Measurements from ENCODE around the gene PCDHA1. TPM values are rescaled to one million over a fixed set of nuclear protein-coding genes. Genes with fewer than 3 reads are reported as not detected.
"Not testable (repeated sequence)": the region's sequence is repeated elsewhere in the genome, so short reads cannot be mapped to it uniquely, and the experiment has no call there.

The PCDHA1 gene
- polyA plus RNA-seq, 3 donors from 2014 or later, result not detected

- peaks cover 0 to 14% (median 6%) of the 10 kb centered on the region in 6 donors for H3K9me3 Mint-ChIP-seq
- not testable (repeated sequence) for H3K4me1 Mint-ChIP-seq; H3K27me3 Mint-ChIP-seq (ENCODE audit: low read depth in 3 of 3); DNase-seq; H3K27ac Mint-ChIP-seq; H3K36me3 Mint-ChIP-seq; H3K4me3 Mint-ChIP-seq
Measured at GRCh38 chr5:140849831-140850634, 64.1 kb downstream of the PCDHA1 start.

- Mint-ChIP-seq H3K4me1 (no peaks in the 10 kb centered on the region), H3K36me3 (peaks cover 0 to 4% (median 0%) of the 10 kb centered on the region in 3 donors), H3K27me3 (ENCODE audit: low read depth in 3 of 3) (peaks cover 0 to 5% (median 3%) of the 10 kb centered on the region in 3 donors), H3K9me3 (peaks cover 1 to 24% (median 12%) of the 10 kb centered on the region in 6 donors), H3K27ac (no peak within 1 kb of the TSS), H3K4me3 (no peak within 1 kb of the TSS)
- no peak for DNase-seq
Measured at GRCh38 chr5:140855772-140856674, 70.1 kb downstream of the PCDHA1 start, which contains the start of gene PCDHA10. TSS of gene PCDHA10 (plus strand) at chr5:140855897. CDS start at chr5:140856049, 152 bp downstream.

DNA sequence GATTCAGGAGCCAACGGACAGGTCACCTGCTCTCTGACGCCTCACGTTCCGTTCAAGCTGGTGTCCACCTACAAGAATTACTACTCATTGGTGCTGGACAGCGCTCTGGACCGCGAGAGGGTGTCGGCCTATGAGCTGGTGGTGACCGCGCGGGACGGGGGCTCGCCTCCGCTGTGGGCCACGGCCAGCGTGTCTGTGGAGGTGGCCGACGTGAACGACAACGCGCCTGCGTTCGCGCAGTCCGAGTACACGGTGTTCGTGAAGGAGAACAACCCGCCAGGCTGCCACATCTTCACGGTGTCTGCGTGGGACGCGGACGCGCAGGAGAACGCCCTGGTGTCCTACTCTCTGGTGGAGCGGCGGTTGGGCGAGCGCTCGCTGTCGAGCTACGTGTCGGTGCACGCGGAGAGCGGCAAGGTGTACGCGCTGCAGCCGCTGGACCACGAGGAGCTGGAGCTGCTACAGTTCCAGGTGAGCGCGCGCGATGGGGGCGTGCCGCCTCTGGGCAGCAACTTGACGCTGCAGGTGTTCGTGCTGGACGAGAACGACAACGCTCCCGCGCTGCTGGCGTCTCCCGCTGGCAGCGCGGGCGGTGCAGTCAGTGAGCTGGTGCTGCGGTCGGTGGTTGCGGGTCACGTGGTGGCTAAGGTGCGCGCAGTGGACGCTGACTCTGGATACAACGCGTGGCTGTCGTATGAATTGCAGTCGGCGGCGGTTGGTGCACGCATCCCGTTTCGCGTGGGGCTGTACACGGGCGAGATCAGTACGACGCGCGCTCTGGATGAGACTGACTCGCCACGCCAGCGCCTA, 71.4 kb downstream of the PCDHA1 start:
- H3K4me3 Mint-ChIP-seq, result no peak overlapping the region
- peaks cover 6 to 24% (median 16%) of the 10 kb centered on the region in 6 donors for H3K9me3 Mint-ChIP-seq
- H3K27me3 Mint-ChIP-seq (ENCODE audit: low read depth in 3 of 3), result peaks cover 0 to 5% (median 5%) of the 10 kb centered on the region in 3 donors

DNA sequence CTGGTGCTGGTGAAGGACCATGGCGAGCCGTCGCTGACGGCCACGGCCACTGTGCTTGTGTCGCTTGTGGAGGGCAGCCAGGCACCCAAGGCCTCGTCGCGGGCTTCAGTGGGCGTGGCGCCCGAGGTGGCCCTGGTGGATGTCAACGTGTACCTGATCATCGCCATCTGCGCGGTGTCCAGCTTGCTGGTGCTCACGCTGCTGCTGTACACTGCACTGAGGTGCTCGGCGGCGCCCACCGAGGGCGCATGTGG, 72.0 kb downstream of the PCDHA1 start:
- peaks cover 0 to 4% (median 0%) of the 10 kb centered on the region in 3 donors for H3K36me3 Mint-ChIP-seq
- H3K4me3 Mint-ChIP-seq, result no peak overlapping the region
- H3K27ac Mint-ChIP-seq, result no peak overlapping the region
- DNase-seq, result no peak
- H3K4me1 Mint-ChIP-seq, result no peaks in the 10 kb centered on the region
- peaks cover 0 to 5% (median 5%) of the 10 kb centered on the region in 3 donors for H3K27me3 Mint-ChIP-seq (ENCODE audit: low read depth in 3 of 3)
- peaks cover 6 to 24% (median 15%) of the 10 kb centered on the region in 6 donors for H3K9me3 Mint-ChIP-seq

More for the DNA sequence above, 71.4 kb downstream of the PCDHA1 start:
- Mint-ChIP-seq H3K36me3 (peaks cover 0 to 4% (median 0%) of the 10 kb centered on the region in 3 donors), H3K27ac (no peak overlapping the region), H3K4me1 (no peaks in the 10 kb centered on the region)
- no peak for DNase-seq

GRCh38 chr5:140862441-140863295, 76.7 kb downstream of the PCDHA1 start:
- H3K27me3 Mint-ChIP-seq (ENCODE audit: low read depth in 3 of 3), result peaks cover 0 to 4% (median 2%) of the 10 kb centered on the region in 3 donors
- no peak for DNase-seq
- H3K4me3 Mint-ChIP-seq, result no peak overlapping the region
- no peaks in the 10 kb centered on the region for H3K36me3 Mint-ChIP-seq
- no peaks in the 10 kb centered on the region for H3K4me1 Mint-ChIP-seq
- H3K9me3 Mint-ChIP-seq, result peaks cover 3 to 18% (median 8%) of the 10 kb centered on the region in 6 donors
- H3K27ac Mint-ChIP-seq, result no peak overlapping the region

GRCh38 chr5:140868721-140869554, 83.0 kb downstream of the PCDHA1 start, which contains the start of gene PCDHA11:
TSS of gene PCDHA11 (plus strand) at chr5:140868957. CDS start at chr5:140869104, 147 bp downstream.
- no peak for DNase-seq
- Mint-ChIP-seq H3K4me3 (no peak within 1 kb of the TSS), H3K4me1 (no peaks in the 10 kb centered on the region), H3K36me3 (peaks cover 0 to 5% (median 4%) of the 10 kb centered on the region in 3 donors), H3K27me3 (ENCODE audit: low read depth in 3 of 3) (peaks cover 0 to 11% (median 3%) of the 10 kb centered on the region in 3 donors), H3K9me3 (peaks cover 2 to 31% (median 15%) of the 10 kb centered on the region in 6 donors), H3K27ac (no peak within 1 kb of the TSS)

DNA sequence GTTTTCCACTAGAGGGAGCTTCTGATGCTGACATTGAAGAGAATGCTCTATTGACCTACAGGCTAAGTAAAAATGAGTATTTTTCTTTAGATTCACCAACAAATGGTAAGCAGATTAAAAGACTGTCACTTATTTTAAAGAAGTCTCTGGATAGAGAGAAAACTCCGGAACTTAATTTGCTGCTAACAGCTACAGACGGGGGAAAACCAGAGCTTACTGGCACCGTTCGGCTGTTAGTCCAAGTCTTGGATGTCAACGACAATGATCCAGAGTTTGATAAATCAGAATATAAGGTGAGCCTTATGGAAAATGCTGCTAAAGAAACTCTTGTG, 83.6 kb downstream of the PCDHA1 start:
- Mint-ChIP-seq H3K27me3 (ENCODE audit: low read depth in 3 of 3) (peaks cover 0 to 9% (median 7%) of the 10 kb centered on the region in 3 donors), H3K36me3 (peaks cover 0 to 5% (median 4%) of the 10 kb centered on the region in 3 donors), H3K4me1 (no peaks in the 10 kb centered on the region), H3K4me3 (no peak overlapping the region), H3K27ac (no peak overlapping the region), H3K9me3 (peaks cover 2 to 33% (median 17%) of the 10 kb centered on the region in 6 donors)
- no peak for DNase-seq

DNA sequence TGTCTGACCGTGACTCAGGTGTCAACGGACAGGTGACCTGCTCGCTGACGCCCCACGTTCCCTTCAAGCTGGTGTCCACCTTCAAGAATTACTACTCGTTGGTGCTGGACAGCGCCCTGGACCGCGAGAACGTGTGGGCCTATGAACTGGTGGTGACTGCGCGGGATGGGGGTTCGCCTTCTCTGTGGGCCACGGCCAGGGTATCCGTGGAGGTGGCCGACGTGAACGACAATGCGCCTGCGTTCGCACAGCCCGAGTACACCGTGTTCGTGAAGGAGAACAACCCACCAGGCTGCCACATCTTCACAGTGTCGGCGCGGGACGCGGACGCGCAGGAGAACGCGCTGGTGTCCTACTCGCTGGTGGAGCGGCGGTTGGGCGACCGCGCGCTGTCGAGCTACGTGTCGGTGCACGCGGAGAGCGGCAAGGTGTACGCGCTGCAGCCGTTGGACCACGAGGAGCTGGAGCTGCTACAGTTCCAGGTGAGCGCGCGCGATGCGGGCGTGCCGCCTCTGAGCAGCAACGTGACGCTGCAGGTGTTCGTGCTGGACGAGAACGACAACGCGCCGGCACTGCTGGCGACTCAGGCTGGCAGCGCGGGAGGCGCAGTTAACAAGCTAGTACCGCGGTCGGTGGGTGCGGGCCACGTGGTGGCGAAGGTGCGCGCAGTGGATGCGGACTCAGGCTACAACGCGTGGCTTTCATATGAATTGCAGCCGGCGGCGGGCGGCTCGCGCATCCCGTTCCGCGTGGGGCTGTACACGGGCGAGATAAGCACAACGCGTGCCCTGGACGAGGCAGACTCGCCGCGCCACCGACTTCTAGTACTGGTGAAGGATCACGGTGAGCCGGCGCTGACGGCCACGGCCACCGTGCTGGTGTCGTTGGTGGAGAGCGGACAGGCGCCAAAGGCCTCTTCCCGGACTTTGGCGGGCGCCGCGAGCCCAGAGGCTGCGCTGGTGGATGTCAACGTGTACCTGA, 84.6 kb downstream of the PCDHA1 start:
- H3K4me1 Mint-ChIP-seq, result no peaks in the 10 kb centered on the region
- no peak overlapping the region for H3K27ac Mint-ChIP-seq
- H3K36me3 Mint-ChIP-seq, result peaks cover 0 to 5% (median 4%) of the 10 kb centered on the region in 3 donors
- no peak overlapping the region for H3K4me3 Mint-ChIP-seq
- H3K9me3 Mint-ChIP-seq, result peaks cover 6 to 42% (median 24%) of the 10 kb centered on the region in 6 donors
- no peak for DNase-seq
- H3K27me3 Mint-ChIP-seq (ENCODE audit: low read depth in 3 of 3), result peaks cover 6 to 14% (median 9%) of the 10 kb centered on the region in 3 donors

DNA sequence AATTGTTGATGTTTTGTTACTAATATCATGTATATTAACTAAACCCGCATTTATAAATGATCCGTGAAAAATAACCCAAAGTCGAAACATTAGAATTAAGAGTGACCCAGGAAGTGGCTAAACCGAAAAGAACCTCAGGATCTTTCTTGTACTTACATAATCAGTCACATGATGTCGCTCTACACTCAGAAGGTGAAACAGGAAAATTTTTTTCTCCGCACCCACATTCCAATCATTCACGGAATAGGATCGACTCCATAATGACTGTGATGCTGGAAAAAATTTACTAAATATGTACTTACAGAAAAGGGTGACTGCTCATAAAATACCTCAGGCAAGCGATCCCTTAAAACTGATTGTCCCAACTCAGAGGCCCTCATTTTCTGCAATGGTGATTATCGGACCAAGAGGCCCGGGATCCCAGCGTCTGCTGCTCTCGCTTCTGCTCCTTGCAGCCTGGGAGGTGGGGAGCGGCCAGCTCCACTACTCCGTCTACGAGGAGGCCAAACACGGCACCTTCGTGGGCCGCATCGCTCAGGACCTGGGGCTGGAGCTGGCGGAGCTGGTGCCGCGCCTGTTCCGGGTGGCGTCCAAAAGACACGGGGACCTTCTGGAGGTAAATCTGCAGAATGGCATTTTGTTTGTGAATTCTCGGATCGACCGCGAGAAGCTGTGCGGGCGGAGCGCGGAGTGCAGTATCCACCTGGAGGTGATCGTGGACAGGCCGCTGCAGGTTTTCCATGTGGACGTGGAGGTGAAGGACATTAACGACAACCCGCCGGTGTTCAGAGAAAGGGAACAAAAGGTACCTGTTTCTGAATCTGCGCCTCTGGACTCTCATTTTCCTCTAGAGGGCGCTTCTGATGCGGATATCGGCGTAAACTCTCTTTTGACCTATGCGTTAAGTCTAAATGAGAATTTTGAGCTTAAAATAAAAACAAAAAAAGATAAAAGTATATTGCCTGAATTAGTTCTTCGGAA, 89.4 kb downstream of the PCDHA1 start, which contains the start of gene PCDHA12:
Gene PCDHA12 (plus strand): TSS at position 224 of the 981 bp plus-strand sequence. CDS start 165 bp downstream, at position 389.
- H3K4me3 Mint-ChIP-seq, result no peak within 1 kb of the TSS
- H3K4me1 Mint-ChIP-seq, result no peaks in the 10 kb centered on the region
- peaks cover 7 to 61% (median 21%) of the 10 kb centered on the region in 6 donors for H3K9me3 Mint-ChIP-seq
- no peak for DNase-seq
- H3K27me3 Mint-ChIP-seq (ENCODE audit: low read depth in 3 of 3), result peaks cover 6 to 19% (median 18%) of the 10 kb centered on the region in 3 donors
- H3K27ac Mint-ChIP-seq, result no peak within 1 kb of the TSS
- H3K36me3 Mint-ChIP-seq, result peaks cover 0 to 5% (median 0%) of the 10 kb centered on the region in 3 donors

Data from immature natural killer cell (primary cell).